K562 (cell line): Measurements from ENCODE around the gene MIEF2. TPM values are rescaled to one million over a fixed set of nuclear protein-coding genes. Genes with fewer than 3 reads are reported as not detected.
"Not testable (repeated sequence)": the region's sequence is repeated elsewhere in the genome, so short reads cannot be mapped to it uniquely, and the experiment has no call there.

Source experiments
- ATAC-seq: fragments of 200-7000 bp; cut with Tn5 transposase; 3 replicates; pipeline ENCODE4 v1.9.1; 2020; ENCODE audit warnings: moderate library complexity
- BruUV-seq: library from RNA; stranded (reverse); fragments of 400-500 nt; replicated peaks from 2 replicates; lab custom pipeline; 2021; lab: Mats Ljungman, UMichigan
- CTCF ChIA-PET: fragments of 300-600 bp; formaldehyde crosslinking; extraction: SDS; loops from one replicate; lab custom pipeline; 2021; ENCODE audit warnings: low intra/inter-chr PET ratio; lab: Yijun Ruan, JAX
- POLR2A ChIA-PET: fragments of 300-600, 350-650 bp; sonication (Branson Sonifier 250); formaldehyde crosslinking; extraction: SDS; loops from one replicate; lab custom pipeline; 2021; ENCODE audit warnings: antibody characterized with exemption, inconsistent platforms; lab: Yijun Ruan, JAX
- DNase-seq, 4 experiments: peaks; one replicate each; pipeline versions ENCODE4 v3.0.0 to v3.0.0-alpha.2; 2011 to 2018; ENCODE audit warnings: low spot score in 3 of 4, mixed read lengths in 3 of 4; ENCODE audit errors: extremely low read depth in 1 of 4
- FAIRE-seq: peaks from 2 replicates; lab custom pipeline; 2011; peaks lifted over from hg19 to GRCh38; lab: Jason Lieb, UNC
- H2AFZ ChIP-seq: 2 replicates; pipeline ENCODE4 v1.6.0; 2011; ENCODE audit warnings: low read depth, low read length, control low read depth, inconsistent platforms
- H3K27ac ChIP-seq: fragments of 200-600 bp; 3 replicates; pipeline ENCODE4 v1.8.0; 2011; ENCODE audit warnings: low read depth, mild to moderate bottlenecking, control low read depth, inconsistent platforms, low read length, moderate library complexity, mixed read lengths; ENCODE audit errors: extremely low read depth
- H3K27me3 ChIP-seq, 2 experiments: fragments of 300-600 bp in 1 of 2; 2 replicates in 1 of 2; 3 replicates in 1 of 2; pipeline versions ENCODE4 v1.6.0 to v1.8.0; 2011; ENCODE audit warnings: inconsistent platforms in 2 of 2, low read length in 2 of 2, mild to moderate bottlenecking in 1 of 2, mixed read lengths in 1 of 2, moderate library complexity in 1 of 2; ENCODE audit not compliant: control insufficient read depth in 2 of 2, insufficient read depth in 2 of 2
- H3K36me3 ChIP-seq: fragments of 300-600 bp; 3 replicates; pipeline ENCODE4 v1.8.0; 2011; ENCODE audit warnings: mild to moderate bottlenecking, low read length, inconsistent platforms; ENCODE audit not compliant: control insufficient read depth, insufficient read depth
- H3K4me1 ChIP-seq, 2 experiments: fragments of 200-600 bp in 1 of 2; replicated peaks in 1 of 2; 2 replicates in 1 of 2; 3 replicates in 1 of 2; pipeline versions ENCODE4 v1.5.1 to v1.8.0; 2011; ENCODE audit warnings: inconsistent platforms in 2 of 2, low read length in 2 of 2, mild to moderate bottlenecking in 1 of 2, mixed read lengths in 1 of 2, moderate library complexity in 1 of 2; ENCODE audit not compliant: control insufficient read depth in 2 of 2, insufficient read depth in 2 of 2
- H3K4me2 ChIP-seq: 2 replicates; pipeline ENCODE4 v1.6.1; 2011; ENCODE audit warnings: low read length, control low read depth, inconsistent platforms, mixed read lengths; ENCODE audit not compliant: insufficient read depth
- H3K4me3 ChIP-seq: fragments of 200-600 bp; sonication (generic), shearing (Covaris generic); 2 replicates; pipeline ENCODE4 v1.5.1; 2016; ENCODE audit warnings: control low read depth, inconsistent platforms
- H3K79me2 ChIP-seq: fragments of 200-600 bp; 3 replicates; pipeline ENCODE4 v1.8.0; 2011; ENCODE audit warnings: low read length, inconsistent platforms; ENCODE audit not compliant: control insufficient read depth, insufficient read depth
- H3K9ac ChIP-seq, 2 experiments: 2 replicates each; pipeline versions ENCODE4 v1.6.0 to v1.6.1; 2011; ENCODE audit warnings: low read depth in 2 of 2, low read length in 2 of 2, control low read depth in 1 of 2, inconsistent platforms in 1 of 2, mild to moderate bottlenecking in 1 of 2, mixed read lengths in 1 of 2; ENCODE audit not compliant: insufficient read depth in 1 of 2
- H3K9me1 ChIP-seq: one replicate; pipeline ENCODE4 v1.6.0; 2011; ENCODE audit warnings: inconsistent platforms, mild to moderate bottlenecking, low read length, moderate library complexity; ENCODE audit not compliant: control insufficient read depth, insufficient read depth
- H3K9me3 ChIP-seq: replicated peaks from 2 replicates; pipeline ENCODE4 v1.5.1; 2011; ENCODE audit warnings: low read depth, low read length, inconsistent platforms; ENCODE audit not compliant: control insufficient read depth, insufficient read depth
- H4K20me1 ChIP-seq: replicated peaks from 2 replicates; pipeline ENCODE4 v1.6.1; 2011; ENCODE audit warnings: low read length, inconsistent platforms, mixed read lengths; ENCODE audit not compliant: control insufficient read depth, insufficient read depth
- STAT5A ChIP-seq: IDR thresholded peaks from 2 replicates; pipeline ENCODE4 v1.6.1; 2012; ENCODE audit warnings: low read length, inconsistent platforms, borderline replicate concordance
- ZNF384 ChIP-seq: IDR thresholded peaks from 2 replicates; pipeline ENCODE4 v1.6.1; 2012; ENCODE audit warnings: low read depth, low read length, improper control_type of control experiment
- WGBS: fragments of 100-300 bp; shearing (Covaris generic); methylation state at CpG from one replicate; pipeline ENCODE4 v1.1.6; 2016; ENCODE audit warnings: low coverage, mixed read lengths; ENCODE audit not compliant: insufficient coverage; ENCODE audit errors: missing lambda C conversion rate; 5-methylcytosine and 5-hydroxymethylcytosine counted together
- in situ Hi-C: fragments of 300-500 bp; cut with MboI; formaldehyde crosslinking; loops from 4 replicates; pipeline ENCODE4 v1.15.0; 2018; ENCODE audit warnings: inconsistent platforms, mixed read lengths
- intact Hi-C: fragments of 100-400 bp; cut with micrococcal nuclease; formaldehyde crosslinking; loops from 2 replicates; pipeline ENCODE4 v1.14.2; 2022
- polyA plus RNA-seq, 8 experiments: library from polyadenylated mRNA; depleted of rRNA in 4 of 8; stranded (reverse) in 5 of 8; unstranded in 3 of 8; fragments of >200 nt; fragmentation: Nextera tagmentation in 2 of 8; fragmentation: Illumina TruSeq in 1 of 8; extraction: Ambion mirVana in 2 of 8; extraction: Trizol in 1 of 8; gene quantifications; 2 replicates each; pipeline versions ENCODE4 v1.2.1 to v1.2.3, GENCODE V29; 2011 to 2014; ENCODE audit warnings: inconsistent platforms in 1 of 8, missing spikeins in 1 of 8
- total RNA-seq, 7 experiments: library from RNA; depleted of rRNA in 6 of 7; stranded (reverse); fragments of >200 nt in 6 of 7; fragmentation: Illumina TruSeq in 2 of 7; extraction: Trizol in 2 of 7; gene quantifications; 2 replicates each; pipeline versions ENCODE4 v1.2.1 to v1.2.3, GENCODE V29; 2011 to 2021; ENCODE audit warnings: low replicate concordance in 1 of 7
- TF ChIP-seq, protein P1 (sequence below): IDR thresholded peaks from 2 replicates; pipeline ENCODE4 v1.6.1; 2016; ENCODE audit warnings: missing genetic modification characterization, missing compliant biosample characterization

Gene MIEF2
- total and polyA plus RNA-seq, 9 of the 15 experiments (the other 6 are each of a cell fraction or from before 2014, with no cell fraction given): 0.10 to 8.2 (median 2.4) TPM

DNA sequence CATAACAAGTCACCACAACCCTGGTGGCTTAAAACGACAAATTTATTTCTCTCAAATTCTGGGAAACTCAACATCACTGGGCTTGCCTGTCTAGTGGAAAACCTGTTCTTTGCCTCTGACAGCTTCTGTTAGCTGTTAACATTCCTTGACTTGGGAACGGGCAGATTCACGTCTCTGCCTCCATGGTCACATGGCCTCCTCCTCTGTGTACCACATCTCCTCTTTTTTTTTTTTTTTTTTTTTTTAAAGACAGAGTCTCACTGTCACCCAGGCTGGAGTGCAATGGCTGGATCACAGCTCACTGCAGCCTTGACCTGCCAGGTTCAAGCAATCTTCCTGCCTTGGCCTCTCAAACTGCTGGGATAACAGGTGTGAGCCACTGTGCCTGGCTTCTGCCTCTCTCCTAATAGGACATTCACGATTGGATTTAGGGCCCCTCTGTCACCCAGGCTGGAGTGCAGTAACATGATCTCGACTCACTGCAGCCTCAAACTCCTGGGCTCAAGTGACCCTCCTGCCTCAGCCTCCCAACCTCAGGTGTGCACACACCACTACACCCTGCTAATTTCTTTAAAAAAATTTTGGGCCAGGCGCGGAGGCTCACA is 46.7 kb upstream of the MIEF2 start:
- Histone ChIP-seq H3K9me3 (no peaks in the 10 kb centered on the region), H3K4me1 (peaks cover 0 to 4% of the 10 kb centered on the region in 2 experiments; a peak in 2 of 5 replicates), H4K20me1 (peaks cover 7% of the 10 kb centered on the region; the same call in 1 of the 2 replicates), H3K36me3 (peaks cover 21% of the 10 kb centered on the region; the same call in 1 of the 3 replicates), H3K79me2 (no peaks in the 10 kb centered on the region), H3K4me3 (no peak overlapping the region), H2AFZ (no peak overlapping the region), H3K27me3 (no peaks in the 10 kb centered on the region), H3K9me1 (no peaks in the 10 kb centered on the region), H3K27ac (no peak overlapping the region)
- WGBS: 56% methylated on average over 7 of the region's 7 CpGs
- BruUV-seq: no TSS peak
- POLR2A ChIA-PET: no interaction called here
- in situ Hi-C loops (loop anchor here (25.0 kb wide), 1 partner anchor 349 kb away; no protein-coding TSS in a partner anchor), intact Hi-C loops (no loop called here)
- FAIRE-seq: no peak
- ATAC-seq: no peak
- CTCF ChIA-PET: interaction anchor here (0.7 kb wide), 1 partner anchor 15 kb away, joined by 5 read pairs; no protein-coding TSS in a partner anchor
- TF ChIP-seq STAT5A: no peak
- peak; percentile 47 for TF ChIP-seq ZNF384
- TF ChIP-seq, all 486 proteins: peak for 1
- H3K4me2 ChIP-seq: no peak overlapping the region
- DNase-seq: no peak
- peak overlapping the region in 1 of 2 experiments; percentile 17; a peak in 1 of 4 replicates for H3K9ac ChIP-seq

DNA sequence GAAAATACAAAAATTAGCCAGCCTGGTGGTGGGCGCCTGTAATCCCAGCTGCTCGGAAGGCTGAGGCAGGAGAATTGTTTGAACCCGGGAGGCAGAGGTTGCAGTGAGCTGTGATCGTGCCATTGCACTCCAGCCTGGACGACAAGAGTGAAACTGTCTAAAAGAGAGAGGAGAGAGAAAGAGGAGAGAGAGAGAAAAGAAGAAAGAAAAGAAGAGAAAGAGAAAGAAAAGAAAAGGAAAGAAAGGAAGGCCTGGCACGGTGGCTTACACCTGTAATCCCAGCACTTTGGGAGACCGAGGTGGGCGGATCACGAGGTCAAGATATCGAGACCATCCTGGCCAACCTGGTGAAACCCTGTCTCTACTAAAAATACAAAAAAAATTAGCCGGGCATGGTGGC is 43.6 kb upstream of the MIEF2 start:
- H3K27ac ChIP-seq, ATAC-seq, H3K9me1 ChIP-seq, intact Hi-C loops, DNase-seq, H4K20me1 ChIP-seq, H3K9me3 ChIP-seq, H3K36me3 ChIP-seq, H3K4me2 ChIP-seq, H3K4me3 ChIP-seq, FAIRE-seq, H3K9ac ChIP-seq, H3K79me2 ChIP-seq, H3K27me3 ChIP-seq: not testable (repeated sequence)
- in situ Hi-C loops: loop anchor here (25.0 kb wide), 1 partner anchor 345 kb away; no protein-coding TSS in a partner anchor
- ChIA-PET POLR2A (interaction anchor here (0.9 kb wide), 1 partner anchor 19 kb away, joined by 3 read pairs; no protein-coding TSS in a partner anchor), CTCF (interaction anchor here (0.6 kb wide), 1 partner anchor 327 kb away, joined by 3 read pairs; no protein-coding TSS in a partner anchor)
- H3K4me1 ChIP-seq: peaks cover 8 to 10% of the 10 kb centered on the region in 2 experiments; a peak in 3 of 5 replicates
- TF ChIP-seq, protein P1, sequence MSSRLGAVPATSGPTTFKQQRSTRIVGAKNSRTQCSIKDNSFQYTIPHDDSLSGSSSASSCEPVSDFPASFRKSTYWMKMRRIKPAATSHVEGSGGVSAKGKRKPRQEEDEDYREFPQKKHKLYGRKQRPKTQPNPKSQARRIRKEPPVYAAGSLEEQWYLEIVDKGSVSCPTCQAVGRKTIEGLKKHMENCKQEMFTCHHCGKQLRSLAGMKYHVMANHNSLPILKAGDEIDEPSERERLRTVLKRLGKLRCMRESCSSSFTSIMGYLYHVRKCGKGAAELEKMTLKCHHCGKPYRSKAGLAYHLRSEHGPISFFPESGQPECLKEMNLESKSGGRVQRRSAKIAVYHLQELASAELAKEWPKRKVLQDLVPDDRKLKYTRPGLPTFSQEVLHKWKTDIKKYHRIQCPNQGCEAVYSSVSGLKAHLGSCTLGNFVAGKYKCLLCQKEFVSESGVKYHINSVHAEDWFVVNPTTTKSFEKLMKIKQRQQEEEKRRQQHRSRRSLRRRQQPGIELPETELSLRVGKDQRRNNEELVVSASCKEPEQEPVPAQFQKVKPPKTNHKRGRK (tag): 0 out of 2 replicates have a peak, but pooled peaks have one; percentile 18
- TF ChIP-seq, all 486 proteins: peak for 1; not testable (repeated sequence) for 485
- not testable (repeated sequence) for BruUV-seq, H2AFZ ChIP-seq
- WGBS: 35% methylated on average over 6 of the region's 11 CpGs
